ENCODE results near the gene OPCML. TPM values are rescaled to one million over a fixed set of nuclear protein-coding genes. Genes with fewer than 3 reads are reported as not detected.

OPCML gene
- total RNA-seq, 3 donors from 2014 or later (not counting 1 experiment from before 2014, with no cell fraction given), result not detected

DNA sequence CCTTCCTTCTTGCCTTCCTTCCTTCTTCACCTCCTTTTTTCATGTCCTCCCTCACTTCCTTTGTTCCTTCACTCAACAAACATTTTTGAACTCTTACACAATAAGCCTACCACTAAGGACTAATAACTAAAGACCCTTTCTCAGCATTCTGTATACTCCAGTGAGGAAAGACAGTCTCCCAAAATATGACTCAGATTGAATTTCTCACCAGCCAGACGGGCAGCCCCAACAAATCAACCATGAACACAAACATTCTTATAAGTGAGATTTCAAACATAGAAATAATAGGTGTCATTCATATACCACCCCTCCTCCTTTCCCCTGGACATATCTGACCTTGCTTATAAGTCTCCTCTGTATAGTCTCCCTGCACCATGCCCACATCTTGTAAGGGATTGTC, 1079.7 kb downstream of the OPCML start:
- H3K4me3 Mint-ChIP-seq, result no peak overlapping the region
- no peaks in the 10 kb centered on the region for H3K4me1 Mint-ChIP-seq
- H3K36me3 Mint-ChIP-seq, result no peaks in the 10 kb centered on the region
- intact Hi-C loops (cut with micrococcal nuclease), result no loop called here
- Histone ChIP-seq H3K9me3 (ENCODE audit: control insufficient read depth, insufficient read depth, low read length) (peaks cover 4% of the 10 kb centered on the region), H3K27me3 (ENCODE audit: control insufficient read depth, insufficient read depth, low read length) (no peaks in the 10 kb centered on the region), H3K27ac (ENCODE audit: low read length) (no peak overlapping the region), H3K4me3 (ENCODE audit: low read length) (no peak overlapping the region), H3K4me1 (ENCODE audit: control insufficient read depth, insufficient read depth, low read length) (no peaks in the 10 kb centered on the region), H3K36me3 (ENCODE audit: control insufficient read depth, insufficient read depth, low read length) (no peaks in the 10 kb centered on the region)
- no peak for ATAC-seq
- TF ChIP-seq, protein P1, sequence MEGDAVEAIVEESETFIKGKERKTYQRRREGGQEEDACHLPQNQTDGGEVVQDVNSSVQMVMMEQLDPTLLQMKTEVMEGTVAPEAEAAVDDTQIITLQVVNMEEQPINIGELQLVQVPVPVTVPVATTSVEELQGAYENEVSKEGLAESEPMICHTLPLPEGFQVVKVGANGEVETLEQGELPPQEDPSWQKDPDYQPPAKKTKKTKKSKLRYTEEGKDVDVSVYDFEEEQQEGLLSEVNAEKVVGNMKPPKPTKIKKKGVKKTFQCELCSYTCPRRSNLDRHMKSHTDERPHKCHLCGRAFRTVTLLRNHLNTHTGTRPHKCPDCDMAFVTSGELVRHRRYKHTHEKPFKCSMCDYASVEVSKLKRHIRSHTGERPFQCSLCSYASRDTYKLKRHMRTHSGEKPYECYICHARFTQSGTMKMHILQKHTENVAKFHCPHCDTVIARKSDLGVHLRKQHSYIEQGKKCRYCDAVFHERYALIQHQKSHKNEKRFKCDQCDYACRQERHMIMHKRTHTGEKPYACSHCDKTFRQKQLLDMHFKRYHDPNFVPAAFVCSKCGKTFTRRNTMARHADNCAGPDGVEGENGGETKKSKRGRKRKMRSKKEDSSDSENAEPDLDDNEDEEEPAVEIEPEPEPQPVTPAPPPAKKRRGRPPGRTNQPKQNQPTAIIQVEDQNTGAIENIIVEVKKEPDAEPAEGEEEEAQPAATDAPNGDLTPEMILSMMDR (IDR thresholded peaks at IDR 0.05), result no peak
- no peak overlapping the region for H3K27ac Mint-ChIP-seq
- DNase-seq, result no peak
- WGBS (ENCODE audit: insufficient coverage), result 100% methylated on average over 1 of the region's 1 CpG
- H3K27me3 Mint-ChIP-seq (ENCODE audit: low read depth in 2 of 2), result no peaks in the 10 kb centered on the region
- H3K9me3 Mint-ChIP-seq, result peaks cover 6 to 9% of the 10 kb centered on the region in 2 donors

DNA sequence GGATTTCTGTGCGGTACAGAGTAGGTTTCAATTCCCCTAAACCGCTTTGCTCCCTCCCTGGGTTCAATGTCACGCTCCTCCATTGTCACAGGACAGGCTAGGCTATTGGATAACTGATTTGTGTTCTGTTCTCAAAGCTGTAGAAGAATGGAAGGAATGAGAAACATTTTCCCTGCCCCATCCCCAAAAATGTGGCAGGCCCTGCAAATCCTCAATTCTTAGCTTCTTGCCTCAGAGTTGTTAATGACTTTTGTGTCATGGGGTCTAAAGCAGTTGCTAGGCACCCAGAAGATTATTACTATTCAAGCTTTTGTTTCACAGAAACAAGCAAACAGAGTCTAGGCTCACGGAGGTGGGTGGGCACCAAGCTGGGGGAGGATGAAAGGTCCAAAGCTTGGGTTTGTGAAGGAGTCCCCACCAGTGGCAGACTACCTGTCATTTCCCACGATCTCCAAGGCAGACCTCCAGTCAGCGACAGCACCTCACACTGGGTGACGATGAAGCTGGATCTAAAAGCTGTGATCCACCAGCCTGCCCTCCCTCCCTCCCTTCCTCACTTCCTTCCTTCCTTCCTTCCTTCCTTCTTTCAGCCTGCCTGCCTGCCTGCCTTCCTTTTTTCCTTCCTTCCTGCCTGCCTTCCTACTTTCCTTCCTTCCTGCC, 1080.2 kb downstream of the OPCML start:
- Mint-ChIP-seq H3K4me3 (no peak overlapping the region), H3K27me3 (ENCODE audit: low read depth in 2 of 2) (no peaks in the 10 kb centered on the region), H3K4me1 (no peaks in the 10 kb centered on the region), H3K36me3 (no peaks in the 10 kb centered on the region), H3K9me3 (peaks cover 6 to 9% of the 10 kb centered on the region in 2 donors), H3K27ac (no peak overlapping the region)
- peaks cover 4% of the 10 kb centered on the region for H3K9me3 ChIP-seq (ENCODE audit: control insufficient read depth, insufficient read depth, low read length)
- 72% methylated on average over 7 of the region's 7 CpGs for WGBS (ENCODE audit: insufficient coverage)
- no peaks in the 10 kb centered on the region for H3K27me3 ChIP-seq (ENCODE audit: control insufficient read depth, insufficient read depth, low read length)
- H3K36me3 ChIP-seq (ENCODE audit: control insufficient read depth, insufficient read depth, low read length), result no peaks in the 10 kb centered on the region
- intact Hi-C loops (cut with micrococcal nuclease), result no loop called here
- ATAC-seq (no peak), DNase-seq (no peak)
- no peak overlapping the region for H3K27ac ChIP-seq (ENCODE audit: low read length)
- TF ChIP-seq, protein P1 (IDR thresholded peaks at IDR 0.05), result no peak
- H3K4me3 ChIP-seq (ENCODE audit: low read length), result no peak overlapping the region
- H3K4me1 ChIP-seq (ENCODE audit: control insufficient read depth, insufficient read depth, low read length), result no peaks in the 10 kb centered on the region

DNA sequence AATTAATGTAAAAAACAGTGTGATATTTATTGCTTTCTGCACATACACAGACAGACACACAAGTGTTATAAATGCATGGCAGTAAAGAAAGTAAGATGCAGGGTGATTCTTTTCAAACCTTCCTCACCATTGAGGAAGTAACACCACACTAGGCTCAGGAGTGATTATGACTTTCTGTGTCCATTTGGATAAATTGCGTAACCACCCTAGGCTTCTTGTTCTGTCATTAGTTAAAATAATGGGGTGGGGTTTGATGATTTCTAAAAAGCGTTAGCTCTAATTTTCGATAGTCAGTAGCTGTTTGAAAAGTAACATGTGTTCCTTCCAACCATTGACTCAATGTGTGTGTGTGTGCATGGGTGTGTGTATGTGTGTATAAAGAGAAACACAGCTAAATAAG, 1081.7 kb downstream of the OPCML start:
- Mint-ChIP-seq H3K27me3 (ENCODE audit: low read depth in 2 of 2) (no peaks in the 10 kb centered on the region), H3K4me3 (no peak overlapping the region), H3K27ac (no peak overlapping the region), H3K9me3 (peaks cover 8 to 11% of the 10 kb centered on the region in 2 donors), H3K4me1 (no peaks in the 10 kb centered on the region), H3K36me3 (no peaks in the 10 kb centered on the region)
- 79% methylated on average over 3 of the region's 3 CpGs for WGBS (ENCODE audit: insufficient coverage)
- no peaks in the 10 kb centered on the region for H3K27me3 ChIP-seq (ENCODE audit: control insufficient read depth, insufficient read depth, low read length)
- DNase-seq, result no peak
- ATAC-seq, result no peak
- H3K4me3 ChIP-seq (ENCODE audit: low read length), result no peak overlapping the region
- H3K36me3 ChIP-seq (ENCODE audit: control insufficient read depth, insufficient read depth, low read length), result no peaks in the 10 kb centered on the region
- peaks cover 4% of the 10 kb centered on the region for H3K9me3 ChIP-seq (ENCODE audit: control insufficient read depth, insufficient read depth, low read length)
- intact Hi-C loops (cut with micrococcal nuclease), result no loop called here
- no peaks in the 10 kb centered on the region for H3K4me1 ChIP-seq (ENCODE audit: control insufficient read depth, insufficient read depth, low read length)
- TF ChIP-seq, protein P1 (IDR thresholded peaks at IDR 0.05), result no peak
- H3K27ac ChIP-seq (ENCODE audit: low read length), result no peak overlapping the region

All from natural killer cell (primary cell).